Measurements from ENCODE around the gene CMKLR1. TPM values are rescaled to one million over a fixed set of nuclear protein-coding genes. Genes with fewer than 3 reads are reported as not detected.

Gene CMKLR1
- total RNA-seq, 1 donor from 2014 or later, result 0.57 TPM

DNA sequence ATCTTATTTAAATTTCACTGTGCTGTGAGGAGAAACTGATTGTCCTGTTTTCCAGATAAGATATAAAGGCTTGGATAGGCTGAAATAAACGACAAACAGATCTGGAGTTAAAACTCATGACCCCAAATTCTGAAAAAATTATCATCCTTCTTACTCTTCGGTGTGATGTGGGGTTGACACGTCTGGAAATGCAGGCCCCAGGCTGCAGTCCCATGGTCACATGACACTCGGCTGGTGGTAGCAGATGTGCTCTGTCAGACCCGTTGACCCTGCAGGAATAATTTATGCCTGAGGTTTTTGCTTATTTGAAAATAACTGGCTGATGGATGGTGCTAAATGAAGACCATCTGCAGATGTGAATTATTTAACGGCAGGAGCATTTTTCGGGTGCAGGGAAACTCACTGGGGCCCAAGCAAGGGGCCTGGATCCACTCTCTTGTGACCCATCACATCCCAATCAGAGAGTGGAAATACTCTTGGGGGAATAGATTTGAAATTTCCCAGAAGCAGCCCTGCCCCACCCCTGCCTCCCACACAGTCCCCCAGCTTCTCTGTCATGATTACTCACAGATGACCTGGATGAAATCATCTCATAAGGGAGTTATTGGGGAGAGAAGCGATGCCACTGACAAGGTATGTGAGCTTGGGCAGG is 47.7 kb upstream of the CMKLR1 start:
- H3K27me3 Mint-ChIP-seq (ENCODE audit: low read depth, unreplicated experiment), result peaks cover 16% of the 10 kb centered on the region
- no peaks in the 10 kb centered on the region for H3K9me3 ChIP-seq (ENCODE audit: insufficient read depth, low read depth, low read length)
- H3K27ac Mint-ChIP-seq (ENCODE audit: unreplicated experiment), result no peak overlapping the region
- H3K27ac ChIP-seq (ENCODE audit: low read depth, low read length), result no peak overlapping the region
- no peaks in the 10 kb centered on the region for H4K20me1 ChIP-seq (ENCODE audit: insufficient read depth, low read length)
- FAIRE-seq (no peak), DNase-seq (ENCODE audit: low read depth) (no peak)
- H3K36me3 Mint-ChIP-seq (ENCODE audit: low read depth, unreplicated experiment), result no peaks in the 10 kb centered on the region
- no peaks in the 10 kb centered on the region for H3K4me1 Mint-ChIP-seq (ENCODE audit: low read depth, unreplicated experiment)
- peaks cover 4% of the 10 kb centered on the region for H3K9me3 Mint-ChIP-seq (ENCODE audit: unreplicated experiment)
- no peaks in the 10 kb centered on the region for H3K36me3 ChIP-seq (ENCODE audit: insufficient read depth, low read length)
- H2AFZ ChIP-seq (ENCODE audit: low read depth, low read length), result no peak overlapping the region
- TF ChIP-seq, protein P1, sequence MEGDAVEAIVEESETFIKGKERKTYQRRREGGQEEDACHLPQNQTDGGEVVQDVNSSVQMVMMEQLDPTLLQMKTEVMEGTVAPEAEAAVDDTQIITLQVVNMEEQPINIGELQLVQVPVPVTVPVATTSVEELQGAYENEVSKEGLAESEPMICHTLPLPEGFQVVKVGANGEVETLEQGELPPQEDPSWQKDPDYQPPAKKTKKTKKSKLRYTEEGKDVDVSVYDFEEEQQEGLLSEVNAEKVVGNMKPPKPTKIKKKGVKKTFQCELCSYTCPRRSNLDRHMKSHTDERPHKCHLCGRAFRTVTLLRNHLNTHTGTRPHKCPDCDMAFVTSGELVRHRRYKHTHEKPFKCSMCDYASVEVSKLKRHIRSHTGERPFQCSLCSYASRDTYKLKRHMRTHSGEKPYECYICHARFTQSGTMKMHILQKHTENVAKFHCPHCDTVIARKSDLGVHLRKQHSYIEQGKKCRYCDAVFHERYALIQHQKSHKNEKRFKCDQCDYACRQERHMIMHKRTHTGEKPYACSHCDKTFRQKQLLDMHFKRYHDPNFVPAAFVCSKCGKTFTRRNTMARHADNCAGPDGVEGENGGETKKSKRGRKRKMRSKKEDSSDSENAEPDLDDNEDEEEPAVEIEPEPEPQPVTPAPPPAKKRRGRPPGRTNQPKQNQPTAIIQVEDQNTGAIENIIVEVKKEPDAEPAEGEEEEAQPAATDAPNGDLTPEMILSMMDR (IDR thresholded peaks at IDR 0.05; ENCODE audit: insufficient read depth, low read depth, low read length), result no peak
- TF ChIP-seq EZH2 (IDR thresholded peaks at IDR 0.05; ENCODE audit: insufficient read depth, low read length), result no peak
- peaks cover 3% of the 10 kb centered on the region for H3K27me3 ChIP-seq (ENCODE audit: insufficient read depth, low read length)
- H3K4me3 Mint-ChIP-seq (ENCODE audit: unreplicated experiment), result no peak overlapping the region
- H3K9ac ChIP-seq (ENCODE audit: low read length), result no peak overlapping the region
- H3K4me2 ChIP-seq (ENCODE audit: low read length), result no peak overlapping the region
- no peak overlapping the region for H3K4me3 ChIP-seq (ENCODE audit: insufficient read depth, low read depth, low read length)
- no peaks in the 10 kb centered on the region for H3K4me1 ChIP-seq (ENCODE audit: insufficient read depth, low read length)
- H3K79me2 ChIP-seq (ENCODE audit: insufficient read depth, low read length), result no peaks in the 10 kb centered on the region

- H4K20me1 ChIP-seq (ENCODE audit: insufficient read depth, low read length), result no peaks in the 10 kb centered on the region
- no peaks in the 10 kb centered on the region for H3K4me1 ChIP-seq (ENCODE audit: insufficient read depth, low read length)
- H2AFZ ChIP-seq (ENCODE audit: low read depth, low read length), result no peak overlapping the region
- FAIRE-seq (no peak), DNase-seq (ENCODE audit: low read depth) (no peak)
- no peaks in the 10 kb centered on the region for H3K79me2 ChIP-seq (ENCODE audit: insufficient read depth, low read length)
- H3K9me3 ChIP-seq (ENCODE audit: insufficient read depth, low read depth, low read length), result peaks cover 2% of the 10 kb centered on the region
- no peak for TF ChIP-seq EZH2 (IDR thresholded peaks at IDR 0.05; ENCODE audit: insufficient read depth, low read length)
- TF ChIP-seq, protein P1 (IDR thresholded peaks at IDR 0.05; ENCODE audit: insufficient read depth, low read depth, low read length), result no peak
- Mint-ChIP-seq H3K27ac (ENCODE audit: unreplicated experiment) (no peak overlapping the region), H3K36me3 (ENCODE audit: low read depth, unreplicated experiment) (peaks cover 4% of the 10 kb centered on the region), H3K27me3 (ENCODE audit: low read depth, unreplicated experiment) (peaks cover 21% of the 10 kb centered on the region), H3K9me3 (ENCODE audit: unreplicated experiment) (peaks cover 6% of the 10 kb centered on the region), H3K4me1 (ENCODE audit: low read depth, unreplicated experiment) (no peaks in the 10 kb centered on the region), H3K4me3 (ENCODE audit: unreplicated experiment) (no peak overlapping the region)
- H3K27me3 ChIP-seq (ENCODE audit: insufficient read depth, low read length), result no peaks in the 10 kb centered on the region
- no peak overlapping the region for H3K9ac ChIP-seq (ENCODE audit: low read length)
- H3K36me3 ChIP-seq (ENCODE audit: insufficient read depth, low read length), result no peaks in the 10 kb centered on the region
- no peak overlapping the region for H3K27ac ChIP-seq (ENCODE audit: low read depth, low read length)
- H3K4me2 ChIP-seq (ENCODE audit: low read length), result no peak overlapping the region
- H3K4me3 ChIP-seq (ENCODE audit: insufficient read depth, low read depth, low read length), result no peak overlapping the region
Measured at GRCh38 chr12:108382437-108382801, 43.3 kb upstream of the CMKLR1 start.

DNA sequence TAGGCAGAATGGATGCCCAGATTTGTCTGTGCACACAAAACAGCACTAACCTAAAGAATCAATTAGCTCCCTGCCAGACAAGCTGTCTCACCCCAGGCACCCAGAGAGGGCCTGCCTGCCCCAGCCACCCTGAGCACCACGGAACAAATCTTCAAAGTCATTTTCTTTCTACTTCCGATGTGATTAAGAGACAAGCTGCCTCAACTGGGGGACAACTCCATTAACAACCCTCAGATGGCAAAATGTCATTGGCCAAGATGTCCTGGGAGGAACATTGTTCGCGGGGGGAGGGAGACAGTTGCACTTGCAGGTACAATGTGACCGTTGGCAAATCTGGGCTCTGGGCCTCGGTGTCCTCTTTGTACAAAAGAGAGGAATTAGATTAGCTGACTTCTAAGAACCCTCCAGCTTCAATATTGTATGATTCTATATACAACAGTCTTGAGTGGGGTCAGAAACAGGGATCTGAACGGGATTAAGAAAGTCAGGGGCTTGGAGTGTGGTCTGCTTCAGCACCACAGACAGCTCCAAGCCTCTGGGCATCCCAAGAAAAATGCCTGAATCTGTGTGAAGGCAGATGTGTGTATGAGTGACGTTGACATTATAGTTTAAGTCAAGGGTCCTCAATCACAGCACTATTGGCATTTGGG is 42.8 kb upstream of the CMKLR1 start:
- Histone ChIP-seq H3K4me3 (ENCODE audit: insufficient read depth, low read depth, low read length) (no peak overlapping the region), H4K20me1 (ENCODE audit: insufficient read depth, low read length) (no peaks in the 10 kb centered on the region), H3K9ac (ENCODE audit: low read length) (no peak overlapping the region), H3K9me3 (ENCODE audit: insufficient read depth, low read depth, low read length) (peaks cover 2% of the 10 kb centered on the region), H3K4me2 (ENCODE audit: low read length) (no peak overlapping the region), H3K27ac (ENCODE audit: low read depth, low read length) (no peak overlapping the region), H2AFZ (ENCODE audit: low read depth, low read length) (no peak overlapping the region), H3K79me2 (ENCODE audit: insufficient read depth, low read length) (no peaks in the 10 kb centered on the region), H3K4me1 (ENCODE audit: insufficient read depth, low read length) (no peaks in the 10 kb centered on the region), H3K27me3 (ENCODE audit: insufficient read depth, low read length) (no peaks in the 10 kb centered on the region), H3K36me3 (ENCODE audit: insufficient read depth, low read length) (no peaks in the 10 kb centered on the region)
- Mint-ChIP-seq H3K27ac (ENCODE audit: unreplicated experiment) (no peak overlapping the region), H3K9me3 (ENCODE audit: unreplicated experiment) (peaks cover 6% of the 10 kb centered on the region), H3K27me3 (ENCODE audit: low read depth, unreplicated experiment) (peaks cover 21% of the 10 kb centered on the region), H3K36me3 (ENCODE audit: low read depth, unreplicated experiment) (peaks cover 4% of the 10 kb centered on the region), H3K4me1 (ENCODE audit: low read depth, unreplicated experiment) (no peaks in the 10 kb centered on the region), H3K4me3 (ENCODE audit: unreplicated experiment) (no peak overlapping the region)
- no peak for DNase-seq (ENCODE audit: low read depth)
- TF ChIP-seq, protein P1 (IDR thresholded peaks at IDR 0.05; ENCODE audit: insufficient read depth, low read depth, low read length), result no peak
- TF ChIP-seq EZH2 (IDR thresholded peaks at IDR 0.05; ENCODE audit: insufficient read depth, low read length), result no peak
- peak; percentile 34 for FAIRE-seq
